GM19328 (cell line): ENCODE measurements around the gene RBMS1.

Experiments used
- ATAC-seq: cut with Tn5 transposase; IDR thresholded peaks from one replicate; pipeline ENCODE4 v1.9.1; 2021; ENCODE audit warnings: mild to moderate bottlenecking, moderate library complexity; ENCODE audit not compliant: unreplicated experiment

Gene RBMS1

DNA sequence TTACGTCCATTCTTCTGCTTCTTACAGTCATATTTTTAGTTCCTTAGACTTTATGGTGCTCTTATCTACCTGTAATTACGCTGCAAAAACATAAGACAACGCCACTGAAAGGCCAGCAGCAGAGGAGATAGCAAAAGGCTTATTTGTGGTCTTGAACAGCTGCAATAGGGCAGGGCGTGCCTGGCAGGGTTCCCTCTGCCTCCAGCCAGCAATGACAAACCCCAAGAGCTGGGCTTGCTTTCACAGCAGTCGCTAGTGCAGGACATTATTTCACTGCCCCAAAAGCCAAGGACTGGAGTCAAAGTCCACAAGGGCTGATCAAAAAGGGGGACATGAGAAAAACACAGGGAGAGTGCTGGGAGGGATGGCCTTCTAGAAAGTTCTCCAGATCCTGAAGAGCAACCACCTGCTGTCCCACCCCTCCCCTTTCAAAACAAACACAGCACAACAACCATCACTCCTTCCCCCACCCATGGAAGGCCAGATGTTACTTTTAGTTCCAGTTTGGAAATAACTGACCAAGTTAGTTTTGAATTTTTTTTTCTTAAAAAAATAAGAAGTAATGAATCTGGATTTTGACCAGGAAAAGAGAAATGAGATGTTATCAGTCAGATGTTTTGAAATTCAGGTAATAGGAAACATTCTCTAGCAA is 127.8 kb downstream of the RBMS1 start:
- no peak for ATAC-seq

DNA sequence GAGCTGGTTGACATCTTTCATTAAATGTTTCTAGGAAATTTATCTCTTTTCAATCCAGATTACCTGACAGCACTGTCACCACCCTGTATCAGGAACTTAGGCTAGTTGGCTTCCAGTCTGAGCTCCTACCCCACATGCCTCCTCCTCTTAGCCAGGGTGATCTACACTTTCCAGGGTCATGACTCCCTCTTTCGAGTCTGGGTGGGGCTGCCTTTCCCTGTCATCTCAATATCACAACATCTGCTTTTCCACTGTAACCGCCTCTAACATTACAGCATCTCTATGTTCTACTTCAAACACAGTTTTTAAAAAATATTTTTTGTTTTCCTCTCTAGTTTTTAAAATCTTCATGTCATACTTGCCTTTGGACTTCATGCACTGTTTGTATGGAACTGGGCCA is 129.2 kb downstream of the RBMS1 start:
- no peak for ATAC-seq

DNA sequence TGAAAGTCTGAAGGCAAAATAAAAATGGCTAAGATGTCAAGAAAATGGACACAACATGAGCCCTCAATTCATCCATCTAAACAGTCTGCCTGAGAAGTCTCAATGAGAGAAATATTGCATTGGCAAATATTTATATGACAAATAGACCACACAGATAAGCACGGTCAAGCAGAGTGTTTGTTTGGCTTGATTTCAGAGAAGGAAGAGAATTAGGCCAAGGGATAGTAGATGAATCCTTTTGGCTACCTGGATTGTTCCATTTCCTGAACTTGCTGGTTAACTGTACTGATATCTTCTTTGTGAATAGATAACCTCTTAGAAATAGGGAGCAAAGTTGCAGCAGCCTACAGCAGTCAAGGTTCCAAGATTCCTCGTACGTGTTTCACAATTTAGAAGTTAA is 129.6 kb downstream of the RBMS1 start:
- no peak for ATAC-seq

DNA sequence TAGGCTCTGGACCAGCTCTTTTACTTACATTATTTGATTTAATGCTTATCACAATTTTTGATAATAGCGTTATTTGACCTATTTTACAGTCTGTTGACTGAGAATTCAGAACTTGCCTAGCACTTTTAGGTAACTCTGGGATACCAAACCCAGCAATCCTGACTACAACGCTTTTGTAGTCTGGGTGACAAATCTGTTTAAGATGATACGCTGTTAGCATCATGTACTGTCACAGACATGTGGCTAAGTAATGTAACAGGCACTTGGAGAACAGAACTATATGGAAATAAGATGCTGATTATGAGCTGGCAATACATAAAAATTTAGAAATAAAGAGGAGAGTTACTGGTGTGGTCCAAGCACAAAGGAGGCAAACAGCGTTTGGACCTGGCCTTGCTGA is 130.6 kb downstream of the RBMS1 start:
- ATAC-seq, result no peak

DNA sequence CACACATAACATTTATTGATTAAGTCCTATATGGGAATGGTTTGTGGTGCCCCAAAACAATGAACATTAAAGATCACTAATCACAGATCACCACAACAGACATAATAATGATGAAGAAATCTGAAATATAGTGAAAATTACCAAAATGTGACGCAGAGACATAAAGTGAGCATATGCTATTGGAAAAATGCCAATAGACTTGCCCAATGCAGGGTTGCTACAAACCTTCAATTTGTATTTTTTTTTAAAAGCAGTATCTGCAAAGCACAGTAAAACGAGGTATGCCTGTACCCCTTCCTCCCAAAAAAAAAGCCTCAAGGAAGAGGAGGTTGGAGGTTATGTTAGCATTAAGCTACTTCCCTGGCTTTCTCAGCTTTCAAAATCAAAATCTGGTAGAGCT is 131.1 kb downstream of the RBMS1 start:
- ATAC-seq, result no peak

DNA sequence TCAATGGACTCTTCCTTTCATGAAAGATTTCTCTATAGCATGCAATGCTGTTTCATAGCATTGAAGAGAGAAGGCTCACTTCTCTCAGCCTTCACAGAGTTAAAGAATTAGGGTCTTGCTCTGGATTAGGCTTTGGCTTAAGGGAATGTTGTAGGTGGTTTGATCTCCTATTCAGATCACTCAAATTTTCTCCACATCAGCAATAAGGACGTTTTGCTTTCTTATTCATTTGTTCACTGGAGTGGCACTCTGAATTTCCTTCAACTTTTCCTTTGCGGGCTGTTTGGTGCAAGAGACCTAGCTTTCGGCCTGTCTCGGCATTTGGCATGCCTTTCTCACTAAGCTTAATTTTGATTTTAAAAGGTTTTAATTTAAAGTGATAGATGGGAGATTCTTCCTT is 131.6 kb downstream of the RBMS1 start:
- no peak for ATAC-seq

DNA sequence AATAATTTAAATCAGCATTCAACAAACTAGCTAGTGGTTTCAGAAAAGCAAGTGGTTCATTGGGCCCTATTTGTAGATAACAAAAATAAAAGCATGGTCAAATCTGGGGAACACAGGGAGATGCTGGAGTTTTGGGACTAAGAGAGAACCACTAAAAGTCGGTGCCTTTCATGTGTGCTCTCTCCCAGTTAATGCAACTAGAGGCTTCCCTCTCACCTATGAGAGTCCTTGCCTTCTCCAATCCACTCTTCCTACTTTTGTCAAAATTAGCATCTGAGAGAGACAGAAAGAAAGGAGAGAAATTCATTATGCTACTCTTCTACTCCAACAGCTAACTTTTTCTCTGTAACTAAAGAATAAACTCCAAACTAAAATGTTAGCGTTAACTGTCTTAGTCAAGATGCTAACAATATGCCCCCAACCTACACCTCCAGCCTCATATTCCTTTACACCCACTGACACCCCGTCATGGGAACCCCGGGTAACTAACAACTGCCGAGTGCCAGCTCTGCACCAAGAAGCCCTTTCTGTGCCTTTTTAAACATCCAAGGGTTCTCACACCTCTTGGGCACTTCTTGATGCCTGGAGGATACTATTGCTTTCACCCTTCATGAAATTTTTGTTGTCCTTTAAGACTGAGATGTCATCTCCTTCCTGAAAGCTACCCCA is 133.4 kb downstream of the RBMS1 start:
- no peak for ATAC-seq

DNA sequence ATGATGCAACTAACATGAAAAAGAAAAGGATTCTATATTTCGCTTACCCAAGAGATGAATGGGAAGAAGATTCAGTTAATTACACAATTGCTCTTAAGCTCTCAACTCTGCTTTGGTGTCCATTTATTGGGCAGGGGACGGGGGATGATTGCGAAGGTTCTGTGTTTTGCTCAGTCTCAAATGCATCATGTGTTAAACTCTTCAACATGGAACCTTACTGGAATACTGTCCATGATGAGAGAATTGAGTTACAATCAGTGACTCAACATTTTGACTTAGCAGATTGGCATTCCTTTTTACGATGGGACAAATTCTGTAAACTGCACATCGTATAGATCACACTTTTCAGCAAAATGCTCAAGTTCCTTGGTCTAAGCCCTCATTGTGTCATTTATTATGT is 135.6 kb downstream of the RBMS1 start:
- no peak for ATAC-seq

DNA sequence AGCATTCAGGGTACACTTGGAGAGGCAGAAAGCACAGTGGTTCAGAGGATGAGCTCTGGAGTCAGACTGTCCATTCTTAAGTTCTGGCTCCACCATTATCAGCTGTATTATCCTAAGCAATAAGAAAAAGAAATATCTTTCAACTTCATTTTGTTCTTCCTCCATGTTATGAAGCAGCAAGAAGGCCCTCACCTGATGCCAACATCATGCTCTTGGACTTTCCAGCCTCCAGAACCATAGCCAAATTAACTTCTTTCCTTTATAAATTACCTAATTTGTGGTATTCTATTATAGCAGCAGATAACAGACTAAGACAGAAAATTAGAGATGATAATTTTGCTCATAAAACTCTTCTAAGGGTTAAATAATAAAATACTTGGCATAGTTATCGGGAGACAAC is 137.1 kb downstream of the RBMS1 start:
- no peak for ATAC-seq

DNA sequence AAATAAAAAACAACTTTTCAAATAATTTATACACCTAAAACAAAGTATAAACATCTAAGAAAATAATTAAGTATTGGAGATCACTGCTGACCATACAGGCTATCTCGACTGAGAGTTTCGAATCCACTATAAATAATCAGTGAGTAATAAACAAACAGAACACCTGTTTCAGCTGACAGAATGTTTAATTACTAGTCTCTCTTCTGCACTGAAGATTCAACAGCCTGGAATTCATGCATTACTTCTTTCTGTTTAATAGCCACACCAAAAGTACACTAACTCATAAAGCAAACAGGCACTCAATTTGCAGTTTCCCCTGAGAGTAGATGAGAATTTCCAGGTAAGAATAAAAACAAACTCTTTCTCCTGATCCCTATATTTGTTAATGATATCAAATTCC is 138.5 kb downstream of the RBMS1 start:
- no peak for ATAC-seq

DNA sequence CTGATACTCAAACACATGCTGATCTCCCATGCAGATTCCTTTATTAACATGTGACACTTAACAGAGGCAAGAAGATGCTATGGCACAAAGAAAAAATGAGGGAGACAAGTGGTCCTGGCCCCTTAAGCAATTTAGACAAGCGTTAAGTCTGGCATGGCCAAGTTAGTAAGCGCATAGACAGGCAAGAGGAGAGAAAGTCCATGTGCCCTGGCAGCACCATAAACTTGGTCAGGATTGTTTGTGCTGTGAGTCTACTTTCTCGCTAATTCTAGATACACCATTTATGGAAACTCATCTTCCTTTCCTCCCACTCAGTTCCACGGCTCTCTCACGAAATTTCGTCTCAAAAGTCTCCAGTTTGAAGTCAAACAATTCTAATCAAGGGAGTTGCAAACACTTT is 138.9 kb downstream of the RBMS1 start:
- ATAC-seq, result no peak

DNA sequence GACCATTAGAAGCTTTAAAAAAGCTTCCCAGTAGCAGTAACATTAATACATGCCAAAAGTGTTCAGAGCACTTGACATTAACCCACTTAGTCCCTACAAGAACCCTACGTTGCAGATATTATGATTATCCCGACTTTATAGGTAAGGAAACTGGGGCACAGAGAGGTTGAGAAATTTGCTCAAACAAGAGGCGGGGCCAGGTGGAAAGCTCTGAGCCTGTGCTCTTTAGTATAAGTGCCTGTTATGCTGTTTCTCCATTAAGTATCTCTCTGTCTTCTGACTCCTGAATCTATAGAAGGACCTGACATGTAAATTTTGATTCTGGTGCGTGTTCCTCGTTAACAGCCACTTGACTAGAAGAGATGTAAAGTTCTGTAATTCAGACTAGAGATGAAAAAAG is 139.8 kb downstream of the RBMS1 start:
- no peak for ATAC-seq

DNA sequence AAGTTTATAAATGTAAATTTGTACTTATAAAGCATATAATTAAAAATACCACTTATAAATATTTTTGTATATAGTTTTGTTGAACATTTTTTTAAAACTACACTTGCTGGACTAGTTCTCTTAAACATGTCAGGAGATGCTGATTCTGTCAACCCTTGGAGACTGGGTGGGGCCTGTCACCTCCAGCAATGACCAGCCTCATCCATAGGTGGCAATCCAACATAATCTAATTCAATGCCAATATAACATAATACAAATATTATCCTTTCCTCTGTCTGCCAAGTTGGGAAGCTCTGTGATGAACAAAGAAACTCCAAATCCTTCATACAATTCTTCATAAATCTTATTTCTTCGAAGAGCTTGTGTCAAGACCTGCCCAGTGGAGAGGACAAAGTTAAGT is 140.4 kb downstream of the RBMS1 start:
- no peak for ATAC-seq

DNA sequence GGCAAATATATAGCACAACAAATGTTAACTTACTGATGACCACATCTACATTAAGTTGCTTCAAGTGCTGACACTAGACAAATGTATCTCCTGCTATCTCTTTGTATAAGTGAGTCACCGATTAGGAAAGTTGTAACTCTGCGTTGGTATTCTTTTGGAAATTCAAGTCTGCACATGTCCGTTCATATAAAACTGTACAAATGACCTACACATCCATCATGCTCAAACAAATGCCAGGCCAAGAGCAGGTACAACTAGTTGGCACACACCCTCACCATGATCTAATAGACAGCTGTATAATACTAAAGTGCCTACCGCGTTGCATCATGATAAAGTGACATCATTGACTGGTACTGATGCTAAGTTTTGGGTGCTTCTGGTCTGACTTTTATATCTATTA is 141.1 kb downstream of the RBMS1 start:
- ATAC-seq, result no peak

DNA sequence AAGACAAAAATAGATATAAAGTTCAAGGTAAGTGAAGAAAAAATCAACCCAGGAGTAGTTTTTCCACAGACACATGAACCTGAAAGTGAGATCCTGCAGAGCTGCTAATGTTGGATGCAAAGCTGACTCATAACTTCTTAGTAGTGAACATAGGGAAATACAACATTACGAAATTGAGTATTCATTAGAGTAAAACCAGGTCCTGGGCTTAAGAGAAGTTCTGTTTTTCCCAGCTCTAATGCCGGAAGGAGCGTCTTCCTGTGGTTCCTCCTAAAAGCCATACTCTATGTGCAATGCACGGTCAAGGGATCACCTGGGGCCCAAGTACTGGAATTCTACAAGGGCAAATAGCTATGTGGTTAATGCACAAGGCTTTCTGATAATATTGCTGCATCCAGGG is 141.7 kb downstream of the RBMS1 start:
- no peak for ATAC-seq

DNA sequence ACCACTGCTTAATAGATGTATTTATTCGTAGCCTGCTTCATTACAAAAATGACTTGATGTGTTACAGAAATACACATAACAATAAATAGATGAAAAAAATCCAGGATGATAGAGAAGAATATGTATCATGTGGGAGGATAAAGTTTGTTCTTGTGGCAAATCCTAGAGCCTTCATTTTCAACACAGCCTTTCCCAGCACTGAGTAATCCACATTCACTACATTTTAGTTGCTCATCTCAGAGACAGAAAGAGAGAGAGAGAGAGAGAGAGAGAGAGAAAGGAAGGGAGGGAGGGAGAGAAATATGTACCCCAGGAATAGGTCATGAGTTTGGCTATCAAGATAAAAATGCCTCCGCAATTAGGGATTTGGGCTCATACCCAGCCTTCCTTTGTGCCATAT is 144.3 kb downstream of the RBMS1 start:
- ATAC-seq, result no peak

DNA sequence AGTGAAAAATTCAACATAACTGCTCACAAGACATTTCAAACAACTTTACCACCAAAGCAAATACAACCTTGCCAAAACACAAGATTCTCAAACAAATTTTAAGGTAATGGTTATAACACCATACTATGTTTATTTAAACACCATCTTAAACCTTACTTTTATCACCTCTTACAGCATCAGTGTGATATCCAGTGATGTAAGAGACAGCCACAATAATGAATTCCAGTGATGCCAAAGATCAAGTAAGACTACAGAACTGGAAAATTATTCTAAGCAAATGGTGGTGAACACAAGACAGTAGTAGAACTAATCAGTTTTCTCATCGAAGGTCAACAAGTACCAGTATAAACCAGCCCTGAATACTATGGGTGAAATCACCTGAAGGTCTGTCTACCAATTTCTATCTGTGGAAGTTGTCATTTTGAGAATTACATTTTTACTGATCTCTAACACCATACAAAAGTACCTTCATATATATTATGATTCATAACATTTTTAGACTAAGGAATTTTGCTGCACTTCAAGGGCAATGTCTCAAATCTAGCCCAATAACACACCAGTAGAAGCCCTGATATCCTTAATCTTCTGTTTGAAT is 146.2 kb downstream of the RBMS1 start:
- ATAC-seq, result no peak

DNA sequence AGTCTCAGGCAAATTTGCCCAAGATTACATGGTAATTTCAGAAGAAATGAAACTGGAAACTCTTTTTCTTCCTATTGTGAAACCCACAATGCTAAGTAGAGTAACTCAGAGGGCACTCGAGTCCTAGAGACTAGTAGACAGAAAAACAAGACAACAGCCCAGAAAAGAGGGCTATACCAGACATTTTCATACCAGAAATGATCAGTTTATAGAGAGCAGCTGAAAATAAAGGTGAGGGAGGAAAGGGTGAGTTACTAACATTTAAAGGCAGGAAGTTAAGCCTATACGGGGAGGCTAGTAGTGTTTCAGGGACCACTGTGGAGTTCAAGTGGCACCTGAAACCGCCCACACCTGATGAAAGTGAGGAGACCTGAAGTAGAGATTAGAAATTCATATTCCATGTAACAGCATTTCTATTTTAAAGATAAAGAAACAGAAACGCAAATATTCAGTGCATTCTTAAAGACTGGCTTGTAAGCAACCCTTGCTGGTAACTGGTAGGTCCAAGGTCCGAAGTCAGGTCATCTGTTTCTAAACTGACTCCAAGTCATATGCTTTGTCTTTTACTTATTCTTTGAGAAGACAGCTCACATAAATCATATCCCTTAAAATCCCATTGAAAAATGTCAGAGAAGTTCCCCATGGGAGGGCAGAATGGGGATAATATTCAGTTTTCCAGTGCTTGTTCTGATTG is 148.4 kb downstream of the RBMS1 start:
- no peak for ATAC-seq

DNA sequence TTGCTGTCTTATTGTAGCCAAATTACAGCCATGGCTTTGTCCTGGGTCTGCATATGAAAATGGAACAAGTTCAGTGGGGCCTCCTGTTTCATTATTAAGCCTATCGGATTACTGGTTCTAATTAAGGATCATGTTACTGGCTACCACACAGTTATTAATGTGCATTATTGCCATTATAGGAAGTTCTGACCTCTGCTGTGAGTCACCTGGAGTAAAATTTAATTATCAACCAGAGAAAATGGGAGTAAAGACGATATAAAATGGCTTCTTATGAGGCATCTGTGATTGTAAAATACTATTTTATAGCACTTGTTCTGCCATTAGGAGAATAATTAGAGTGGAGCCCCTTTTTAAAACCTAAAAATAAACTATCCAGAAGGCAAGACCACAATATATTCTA is 150.2 kb downstream of the RBMS1 start:
- ATAC-seq, result no peak

DNA sequence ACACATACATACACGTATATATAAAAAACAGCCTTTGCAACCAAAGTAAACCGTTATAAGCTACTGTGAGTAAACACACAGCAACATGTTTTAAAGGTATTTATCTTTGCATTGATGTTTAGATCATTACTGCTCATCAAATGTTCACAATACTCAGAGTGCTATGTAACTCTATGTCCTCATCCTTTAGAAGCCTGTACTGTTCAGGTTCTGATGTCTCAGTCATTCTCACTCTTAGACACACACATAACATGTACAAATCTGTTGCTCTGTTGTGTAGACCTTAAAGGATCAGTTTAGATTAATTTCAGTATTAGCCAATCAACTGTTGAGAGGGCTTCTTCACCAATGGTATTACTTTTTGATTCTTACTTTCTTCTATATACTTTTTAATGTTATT is 153.9 kb downstream of the RBMS1 start:
- no peak for ATAC-seq

DNA sequence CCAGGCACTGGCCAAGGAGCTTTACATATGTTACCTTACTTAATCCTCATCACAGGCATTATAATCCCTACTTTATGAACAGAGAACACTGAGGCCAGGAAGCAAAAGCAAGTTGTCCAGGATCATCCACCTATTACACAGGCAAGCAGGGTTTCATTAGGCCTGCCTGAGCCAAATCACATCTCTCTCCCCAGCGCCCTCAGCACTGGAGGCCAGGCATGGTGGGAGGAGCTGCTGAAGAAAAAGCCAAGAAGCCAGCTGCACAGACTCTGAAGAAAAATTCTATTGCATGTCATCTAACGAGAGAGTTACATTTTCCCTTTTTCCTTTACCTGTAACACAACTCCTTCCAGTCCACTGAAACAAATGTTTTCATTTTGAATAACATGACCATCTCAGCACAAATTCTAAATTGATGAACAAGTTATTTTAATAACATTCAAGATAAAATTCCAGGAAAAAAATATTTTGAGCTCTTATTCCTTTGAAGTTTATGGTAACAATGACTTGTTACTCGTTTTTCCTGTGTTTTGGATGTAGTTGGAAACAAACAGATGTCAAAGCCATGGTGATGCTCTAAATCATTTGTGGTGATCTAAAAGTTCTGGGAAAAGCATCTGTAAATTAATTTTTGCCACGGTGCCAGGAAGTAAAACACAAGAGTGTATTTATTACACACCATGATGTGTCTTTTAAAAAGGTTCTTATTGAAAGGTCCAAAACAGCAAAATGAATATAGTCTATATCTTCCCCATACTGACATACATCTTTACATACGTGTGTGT is 154.5 kb downstream of the RBMS1 start:
- no peak for ATAC-seq
